Activated naive CD4-positive, alpha-beta T cell (primary cell): Measurements from ENCODE around the gene ZDHHC8.

Experiments used
- DNase-seq, 4 experiments: peaks; one replicate each; lab custom pipeline; 2025; lab: John Stamatoyannopoulos, UW

ZDHHC8 gene

GRCh38 chr22:20095521-20095920 lies 36.1 kb upstream of the ZDHHC8 start:
- no peak for DNase-seq

DNA sequence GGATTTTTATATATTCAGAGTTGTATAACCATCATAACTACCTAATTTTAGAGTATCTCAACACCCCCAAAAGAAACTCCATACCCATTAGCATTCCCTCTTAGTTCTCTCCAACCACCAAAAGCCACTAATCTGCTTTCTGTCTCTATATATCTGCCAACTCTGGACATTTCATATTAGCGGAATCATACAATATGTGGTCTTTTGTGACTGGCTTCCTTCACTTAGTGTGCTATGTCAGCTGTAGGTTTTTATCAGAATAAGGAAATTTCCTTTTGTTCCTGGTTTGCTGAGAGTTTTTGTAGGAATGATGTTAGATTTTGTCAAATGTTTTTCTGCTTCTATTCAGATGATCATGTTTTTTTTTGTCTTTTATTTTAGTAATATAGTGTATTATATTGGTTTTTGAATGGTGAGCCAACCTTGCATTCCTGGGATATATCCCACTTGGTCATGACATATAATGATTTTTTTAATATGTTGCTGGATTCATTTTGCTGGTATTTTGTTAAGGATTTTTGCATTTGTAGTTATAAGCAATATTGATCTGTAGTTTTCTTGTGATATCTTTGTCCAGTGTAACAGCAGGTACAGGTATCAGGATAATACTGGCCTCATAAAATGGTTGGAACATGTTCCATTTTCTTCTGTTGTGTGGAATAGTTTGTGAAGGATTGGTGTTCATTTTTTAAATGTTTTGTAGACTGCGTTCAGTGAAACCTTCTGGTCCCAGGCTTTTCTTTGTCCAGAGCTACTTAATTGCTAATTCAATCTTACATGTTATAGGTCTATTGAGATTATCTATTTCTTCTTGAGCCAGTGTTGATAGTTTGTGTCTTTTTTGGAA lies 34.8 kb upstream of the ZDHHC8 start:
- no peak for DNase-seq

DNA sequence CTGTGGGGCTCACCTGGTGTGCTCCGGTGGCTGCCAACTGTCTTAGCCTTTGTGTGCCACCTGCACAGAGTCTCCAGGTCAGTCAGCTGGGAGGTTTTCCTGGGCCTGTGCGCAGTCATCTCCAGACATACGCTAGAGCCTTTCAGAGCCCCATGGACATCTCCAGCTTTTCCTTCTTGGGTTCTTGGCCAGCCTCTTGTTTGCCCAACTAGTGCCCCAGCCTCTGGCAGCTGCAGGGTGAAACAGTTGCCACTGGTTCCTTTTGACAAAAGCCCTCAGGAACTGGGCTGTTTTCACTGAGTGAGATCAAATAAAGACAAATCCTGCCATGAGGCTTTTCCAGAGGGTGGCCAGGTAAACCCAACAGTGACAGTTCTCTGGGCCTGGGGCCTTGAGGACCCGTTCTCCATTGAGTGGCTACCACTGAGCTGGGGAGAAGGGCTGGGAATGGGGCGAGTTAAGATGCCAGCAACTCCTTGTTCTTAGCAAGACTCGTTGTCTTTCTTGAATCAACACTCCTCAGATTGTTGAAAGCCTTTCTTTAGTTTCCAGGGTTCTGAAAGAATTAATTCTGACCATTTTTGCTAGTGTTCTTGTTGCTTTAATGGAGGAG lies 32.4 kb upstream of the ZDHHC8 start:
- no peak for DNase-seq

- DNase-seq, result no peak
These were observed 30.0 kb upstream of the ZDHHC8 start for GRCh38 chr22:20101638-20102037.

GRCh38 chr22:20102203-20102780 lies 29.3 kb upstream of the ZDHHC8 start:
- DNase-seq, result no peak

- no peak for DNase-seq
These were observed 26.0 kb upstream of the ZDHHC8 start for GRCh38 chr22:20105456-20106204.

- DNase-seq, result no peak
These were observed 25.3 kb upstream of the ZDHHC8 start for GRCh38 chr22:20106205-20106848.

DNA sequence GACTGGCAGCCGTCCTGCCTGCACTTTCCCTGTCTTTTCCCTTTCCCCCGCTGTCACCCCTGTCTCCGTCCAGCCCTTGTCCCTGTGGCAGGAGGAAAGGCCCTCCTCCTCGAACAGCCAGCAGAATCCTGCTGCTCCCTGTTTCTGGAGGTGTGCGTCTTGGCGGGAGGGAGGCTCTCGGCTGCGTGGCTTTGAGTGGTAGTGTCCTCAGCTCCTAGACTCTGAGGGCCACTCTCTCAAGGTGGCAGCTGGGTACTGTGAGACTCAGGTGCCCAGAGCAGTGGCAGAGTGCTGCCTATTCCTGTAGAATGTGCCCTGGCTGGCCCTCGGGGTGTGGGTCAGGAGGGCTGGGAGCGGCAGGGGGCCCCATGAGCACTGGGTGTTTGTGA lies 24.8 kb upstream of the ZDHHC8 start:
- no peak for DNase-seq

GRCh38 chr22:20107471-20107901 lies 24.1 kb upstream of the ZDHHC8 start:
- no peak for DNase-seq

GRCh38 chr22:20107951-20108756 lies 23.4 kb upstream of the ZDHHC8 start:
- DNase-seq, result no peak

DNA sequence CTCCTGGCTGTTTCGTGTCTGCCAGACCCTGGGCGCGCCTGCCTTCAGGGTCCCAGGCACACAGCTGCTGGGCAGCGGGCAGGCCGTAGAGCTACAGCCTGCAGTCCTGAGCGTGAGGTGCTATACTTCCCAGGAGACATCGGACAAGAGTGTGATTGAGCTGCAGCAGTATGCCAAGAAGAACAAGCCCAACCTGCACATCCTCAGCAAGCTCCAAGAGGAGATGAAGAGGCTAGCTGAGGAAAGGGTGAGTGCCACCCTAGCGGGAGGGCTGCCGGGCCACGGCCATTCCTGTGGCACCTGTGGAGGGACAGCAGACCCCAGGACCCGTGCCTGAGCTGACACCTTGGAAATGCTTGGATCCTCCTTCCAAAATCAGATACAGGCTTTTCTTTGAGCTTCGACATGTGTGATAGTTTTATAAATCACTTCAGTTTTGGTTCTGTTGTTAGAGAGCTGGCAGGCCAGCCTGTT lies 22.8 kb upstream of the ZDHHC8 start:
- no peak for DNase-seq

DNA sequence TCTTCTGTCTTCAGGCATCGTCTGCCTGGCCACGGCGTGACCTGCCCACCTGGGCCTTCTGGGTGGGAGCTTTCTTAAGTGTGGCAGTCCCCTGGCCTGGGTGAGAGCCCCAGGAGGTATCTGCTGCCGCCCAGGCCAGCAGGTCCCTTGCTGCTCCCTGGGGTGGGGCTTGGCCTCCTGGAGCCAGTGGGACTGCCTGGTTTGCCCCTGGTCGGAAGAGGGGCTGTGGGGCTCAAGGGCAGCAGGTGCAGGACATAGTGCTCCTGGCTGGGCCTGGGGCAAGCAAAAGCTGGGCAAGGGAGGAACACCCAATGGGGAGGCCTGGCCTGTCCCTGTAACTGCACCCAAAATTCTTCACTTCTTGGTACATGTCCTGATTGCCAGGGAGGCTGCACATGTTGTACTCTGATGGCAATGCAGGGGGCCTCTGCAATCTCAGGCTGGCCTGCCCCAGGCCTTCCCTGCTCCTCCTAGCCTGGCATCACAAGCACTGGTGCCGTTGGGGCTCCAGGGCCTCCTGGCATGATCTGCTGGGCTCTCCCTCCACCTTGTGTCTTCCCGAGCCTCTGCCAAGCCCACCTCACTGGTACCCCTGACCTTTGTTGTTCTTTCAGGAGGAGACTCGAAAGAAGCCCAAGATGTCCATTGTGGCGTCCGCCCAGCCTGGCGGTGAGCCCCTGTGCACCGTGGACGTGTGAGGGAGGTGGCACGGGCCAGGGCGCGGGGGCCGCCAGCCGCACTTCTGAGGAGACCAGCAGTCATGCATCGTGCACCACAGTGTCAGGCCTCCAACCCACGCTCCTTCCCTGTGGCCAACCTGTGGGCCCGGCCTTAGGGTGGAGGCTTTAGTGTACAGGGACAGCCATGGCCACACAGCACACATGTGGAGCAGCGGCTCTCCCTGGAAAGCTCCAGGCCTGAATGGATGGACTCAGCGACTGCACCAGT lies 21.9 kb upstream of the ZDHHC8 start:
- no peak for DNase-seq

- no peak for DNase-seq
These were observed 21.1 kb upstream of the ZDHHC8 start for GRCh38 chr22:20110359-20110985.

DNA sequence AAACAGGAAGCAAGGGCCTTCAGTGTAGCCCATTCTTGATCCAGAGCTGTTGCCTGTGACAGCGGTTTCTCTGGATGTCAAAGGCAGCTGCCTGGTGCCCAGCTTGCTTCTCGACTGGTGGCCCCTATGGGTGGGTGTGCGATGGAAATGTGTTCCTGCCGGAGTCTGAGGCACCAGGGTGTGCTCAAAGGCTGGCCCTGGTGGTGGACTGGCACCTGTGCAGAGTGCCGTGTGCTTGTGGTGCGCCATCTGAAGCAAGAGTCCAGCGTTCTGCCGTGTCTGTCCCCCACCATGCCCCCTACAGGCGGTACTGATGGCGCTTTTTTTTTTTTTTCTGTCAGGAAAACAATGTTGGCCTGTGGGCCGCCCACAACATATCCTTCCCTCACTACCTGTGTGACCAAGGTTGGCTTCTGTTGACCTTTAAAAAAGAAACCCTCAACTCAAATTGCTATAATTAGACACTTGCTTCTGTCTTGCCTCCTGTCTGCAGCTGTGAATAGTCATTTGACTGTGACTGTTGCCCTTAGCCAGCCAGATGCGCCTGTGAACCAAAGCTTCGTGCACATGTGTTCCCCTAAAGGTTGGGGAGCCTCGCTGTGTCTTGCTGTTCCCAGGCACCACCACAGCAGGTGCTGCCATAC lies 20.4 kb upstream of the ZDHHC8 start:
- no peak for DNase-seq

GRCh38 chr22:20111689-20112622 lies 19.6 kb upstream of the ZDHHC8 start:
- DNase-seq, result no peak

DNA sequence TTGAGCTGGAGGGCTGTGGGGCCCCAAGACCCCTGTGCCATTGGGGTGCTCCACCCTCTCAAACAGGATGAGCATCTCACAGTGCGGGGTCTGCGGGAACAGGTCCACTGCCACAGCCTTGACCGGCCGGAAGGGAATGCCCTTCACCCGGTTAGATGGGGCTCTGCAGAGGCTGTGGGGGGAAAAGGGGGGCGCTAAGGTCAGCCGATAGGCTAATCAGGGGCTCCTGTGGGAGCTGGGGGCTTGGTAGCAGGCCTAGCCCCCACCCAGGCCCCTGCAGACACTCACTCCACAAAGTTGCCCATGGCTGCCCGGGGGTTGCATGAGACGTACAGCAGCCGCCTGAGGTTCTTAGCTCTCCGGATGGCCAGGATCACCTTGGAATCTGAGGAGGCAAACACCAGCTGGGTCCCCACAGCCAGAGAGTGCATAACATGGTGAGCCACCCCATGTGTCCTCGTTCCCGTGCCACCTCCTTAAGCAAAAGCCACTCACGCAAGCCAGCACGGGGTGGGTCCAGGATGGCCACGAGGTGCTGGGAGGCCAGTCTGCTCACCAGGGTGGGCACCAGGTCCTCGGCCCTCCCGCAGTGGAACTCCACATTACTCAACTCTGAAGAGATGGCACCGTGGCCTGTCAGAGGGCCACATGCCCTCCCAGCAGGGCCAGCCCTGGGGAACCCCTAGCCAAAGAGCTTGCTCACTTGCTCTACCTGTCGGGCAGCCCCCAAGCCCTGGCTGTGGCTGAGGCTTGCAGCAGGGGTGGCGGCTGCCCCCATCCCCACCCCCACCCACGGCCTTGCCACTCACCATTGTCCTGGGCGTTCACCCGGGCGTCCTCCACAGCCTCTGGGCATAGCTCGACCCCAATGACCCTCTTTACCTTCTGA lies 18.7 kb upstream of the ZDHHC8 start:
- DNase-seq, result no peak
